Measurements from ENCODE around the gene XIRP1.

DNA sequence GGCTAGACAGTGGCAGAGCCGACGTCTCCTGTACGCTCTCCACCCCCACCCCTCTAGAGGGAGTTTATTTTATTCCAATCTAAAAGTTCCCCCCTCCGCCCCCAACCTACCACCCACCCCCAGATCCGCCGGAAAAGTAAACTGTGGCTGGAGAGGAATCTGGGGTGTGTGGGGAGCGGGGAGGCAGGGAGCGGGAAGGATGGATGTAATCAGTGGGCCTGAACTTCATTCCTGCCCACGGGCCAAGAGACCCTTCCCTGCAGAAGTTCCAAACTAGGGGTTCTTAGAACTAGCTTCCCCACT lies 38.5 kb downstream of the XIRP1 start:
- TF ChIP-seq, protein P1, sequence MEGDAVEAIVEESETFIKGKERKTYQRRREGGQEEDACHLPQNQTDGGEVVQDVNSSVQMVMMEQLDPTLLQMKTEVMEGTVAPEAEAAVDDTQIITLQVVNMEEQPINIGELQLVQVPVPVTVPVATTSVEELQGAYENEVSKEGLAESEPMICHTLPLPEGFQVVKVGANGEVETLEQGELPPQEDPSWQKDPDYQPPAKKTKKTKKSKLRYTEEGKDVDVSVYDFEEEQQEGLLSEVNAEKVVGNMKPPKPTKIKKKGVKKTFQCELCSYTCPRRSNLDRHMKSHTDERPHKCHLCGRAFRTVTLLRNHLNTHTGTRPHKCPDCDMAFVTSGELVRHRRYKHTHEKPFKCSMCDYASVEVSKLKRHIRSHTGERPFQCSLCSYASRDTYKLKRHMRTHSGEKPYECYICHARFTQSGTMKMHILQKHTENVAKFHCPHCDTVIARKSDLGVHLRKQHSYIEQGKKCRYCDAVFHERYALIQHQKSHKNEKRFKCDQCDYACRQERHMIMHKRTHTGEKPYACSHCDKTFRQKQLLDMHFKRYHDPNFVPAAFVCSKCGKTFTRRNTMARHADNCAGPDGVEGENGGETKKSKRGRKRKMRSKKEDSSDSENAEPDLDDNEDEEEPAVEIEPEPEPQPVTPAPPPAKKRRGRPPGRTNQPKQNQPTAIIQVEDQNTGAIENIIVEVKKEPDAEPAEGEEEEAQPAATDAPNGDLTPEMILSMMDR (IDR thresholded peaks at IDR 0.05) = peak in 2 of 7 experiments; percentile 5 to 20
- TF ChIP-seq POLR2A (IDR thresholded peaks at IDR 0.05) = no peak
